HG02870 (cell line): ENCODE data around the gene STK32A.
A peak's percentile ranks its signal among the peaks of the same experiment; 100 is the strongest.
"Not testable (repeated sequence)": the region's sequence is repeated elsewhere in the genome, so short reads cannot be mapped to it uniquely, and the experiment has no call there.

Source experiments
- ATAC-seq: cut with Tn5 transposase; IDR thresholded peaks from one replicate; pipeline ENCODE4 v1.9.1; 2021; ENCODE audit warnings: mild to moderate bottlenecking, moderate library complexity; ENCODE audit not compliant: unreplicated experiment

The STK32A gene

DNA sequence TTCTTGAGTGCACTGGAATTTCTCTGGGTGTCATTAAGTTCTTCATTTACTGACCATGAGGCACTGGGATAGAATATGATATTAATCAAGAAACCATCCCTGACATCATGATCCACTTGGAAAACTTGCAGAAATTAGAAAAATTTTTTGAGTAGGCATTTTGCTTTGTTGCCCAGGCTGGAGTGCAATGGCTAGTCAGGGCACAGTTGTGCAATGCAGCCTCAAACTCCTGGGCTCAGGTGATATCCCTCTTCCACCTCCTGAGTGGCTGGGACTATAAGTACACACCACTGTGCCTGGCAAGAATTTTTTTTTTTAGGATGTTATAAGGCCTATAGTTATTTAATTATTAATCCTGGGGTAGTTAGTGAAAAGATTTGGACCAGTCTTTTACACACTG lies 106.5 kb downstream of the STK32A start:
- no peak for ATAC-seq

DNA sequence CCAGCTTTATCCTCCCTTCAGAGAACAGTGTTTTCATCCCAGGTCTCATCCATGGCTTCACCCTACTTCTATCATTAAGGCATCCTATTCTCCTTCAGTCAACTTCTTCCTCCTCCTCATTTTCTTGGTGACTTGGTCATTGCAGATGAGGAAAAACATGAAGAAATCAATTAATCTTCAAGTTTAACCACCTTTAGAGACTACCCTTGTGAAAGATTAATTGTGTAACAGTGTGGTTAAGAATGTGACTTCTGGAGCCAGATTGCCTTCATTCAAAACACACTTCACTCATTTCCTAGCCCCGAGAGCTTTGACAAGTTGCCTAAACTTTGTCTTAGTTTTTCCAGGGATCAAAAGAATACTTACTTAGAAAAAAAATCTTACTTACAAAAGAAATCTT lies 110.0 kb downstream of the STK32A start:
- ATAC-seq: no peak

DNA sequence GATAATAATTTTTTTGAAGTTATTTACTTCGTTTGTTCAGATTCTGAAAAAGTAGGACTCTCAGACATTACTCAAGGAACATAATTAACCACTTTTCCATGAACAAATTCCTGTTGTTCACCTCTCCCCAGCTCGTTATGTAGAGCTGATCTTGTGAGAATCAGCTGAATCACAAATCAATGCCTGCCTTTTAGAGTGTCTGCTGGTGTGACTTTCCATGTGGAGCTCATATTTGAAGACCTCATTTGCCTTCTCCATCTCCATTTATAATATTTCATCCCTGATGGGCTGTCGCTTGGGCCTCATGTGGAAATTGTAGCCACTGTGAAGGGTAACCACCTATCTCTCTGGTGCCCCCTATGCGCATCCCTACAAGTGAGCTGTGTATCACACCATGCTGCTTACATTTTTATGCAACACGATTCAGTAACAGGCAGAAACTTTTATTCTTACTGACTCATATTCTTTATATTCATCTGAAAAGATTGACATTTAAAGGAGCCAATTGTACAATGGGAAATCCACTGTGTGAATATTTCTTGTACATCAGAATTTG lies 111.3 kb downstream of the STK32A start:
- ATAC-seq: no peak

DNA sequence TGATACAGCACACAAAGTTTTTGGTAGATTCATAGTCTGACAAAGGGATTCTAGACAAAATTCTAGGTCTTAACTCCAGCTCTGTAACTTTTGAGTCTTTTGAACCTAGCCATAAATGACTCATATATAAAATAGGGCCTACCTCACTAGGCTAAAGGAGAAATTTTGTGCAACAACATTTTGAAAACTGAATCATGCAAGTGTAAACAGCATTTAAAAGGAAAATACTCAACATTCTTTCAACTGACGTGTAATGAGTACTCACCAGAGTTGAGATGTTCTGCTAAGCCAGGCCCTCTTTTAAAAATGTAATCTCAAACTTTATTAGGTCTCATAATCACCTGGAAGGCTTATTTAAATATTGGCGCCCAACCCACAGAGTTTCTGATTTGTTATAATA lies 113.2 kb downstream of the STK32A start:
- ATAC-seq: no peak

DNA sequence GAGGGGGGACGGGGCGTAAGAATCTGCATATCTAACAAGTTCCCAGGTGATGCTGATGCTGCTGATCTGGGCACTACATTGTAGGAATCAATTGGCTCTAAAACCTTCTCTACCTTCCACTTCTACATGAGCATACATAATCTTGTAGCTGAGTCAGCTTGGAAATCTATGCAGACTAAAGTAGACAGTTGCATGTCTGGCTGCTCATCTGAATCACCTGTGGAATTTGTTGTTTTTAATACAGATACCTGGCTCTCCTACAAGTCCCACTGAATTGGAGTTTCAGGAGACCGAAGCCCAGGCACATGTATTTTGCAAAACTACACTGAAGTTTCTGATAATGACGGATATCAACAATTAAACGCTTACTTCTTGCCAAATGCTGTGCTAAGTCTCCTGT lies 113.6 kb downstream of the STK32A start:
- no peak for ATAC-seq

DNA sequence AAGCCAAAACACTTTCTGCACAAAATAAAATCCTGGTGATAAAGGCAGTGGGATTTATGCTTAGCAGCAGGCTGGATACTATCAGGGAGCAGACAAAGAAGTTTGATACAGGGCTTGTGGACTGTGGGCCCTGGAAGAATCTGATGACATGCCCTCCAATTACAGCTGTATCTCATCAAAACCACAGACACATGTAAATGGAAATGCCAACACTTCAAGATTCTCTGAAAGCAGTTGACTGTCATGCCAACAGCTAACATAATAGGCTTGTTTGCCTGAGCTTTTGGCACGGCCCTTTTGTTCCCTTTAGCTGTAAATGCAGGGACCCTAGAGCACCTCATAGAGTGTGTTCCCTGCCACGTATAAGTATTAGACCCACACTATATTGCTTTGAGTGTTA lies 114.4 kb downstream of the STK32A start:
- ATAC-seq: no peak

DNA sequence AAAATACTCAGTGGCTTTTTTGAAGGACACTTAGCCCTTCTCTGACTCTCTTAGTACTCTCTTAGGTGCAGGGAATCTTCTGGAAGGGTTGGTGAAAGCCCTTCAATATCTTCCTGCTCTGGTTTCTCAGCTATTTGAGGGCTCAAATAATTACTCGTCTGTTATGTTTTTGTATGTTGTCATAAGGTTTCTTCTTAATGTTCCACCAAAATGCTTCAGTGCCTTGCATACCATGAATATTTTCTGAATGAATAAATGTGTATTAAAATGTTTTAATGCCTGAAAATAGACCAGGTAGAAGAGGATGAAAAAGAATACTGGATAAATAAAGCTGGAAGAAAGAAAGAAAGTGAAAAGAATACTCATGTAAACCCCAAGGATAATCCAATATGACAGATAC lies 124.3 kb downstream of the STK32A start:
- ATAC-seq: no peak

DNA sequence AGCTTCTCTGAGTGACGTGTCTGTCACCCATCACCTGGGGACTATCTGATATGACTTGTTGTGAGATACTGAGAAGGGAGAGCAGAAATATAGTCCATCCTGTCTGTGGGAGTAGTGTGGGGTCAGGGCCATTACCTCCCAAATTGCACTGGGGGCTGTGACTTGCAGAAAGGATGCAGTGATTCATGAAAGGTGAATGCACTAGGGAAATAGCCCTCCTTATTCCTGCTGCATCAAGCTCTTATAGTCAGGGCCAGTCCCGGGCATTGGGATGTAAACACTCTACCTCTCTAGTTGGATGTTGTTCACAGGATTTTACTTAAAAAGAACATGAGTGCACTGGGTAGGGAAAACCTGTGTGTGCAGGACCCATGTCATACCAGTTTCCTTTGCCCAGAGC lies 124.8 kb downstream of the STK32A start:
- no peak for ATAC-seq

DNA sequence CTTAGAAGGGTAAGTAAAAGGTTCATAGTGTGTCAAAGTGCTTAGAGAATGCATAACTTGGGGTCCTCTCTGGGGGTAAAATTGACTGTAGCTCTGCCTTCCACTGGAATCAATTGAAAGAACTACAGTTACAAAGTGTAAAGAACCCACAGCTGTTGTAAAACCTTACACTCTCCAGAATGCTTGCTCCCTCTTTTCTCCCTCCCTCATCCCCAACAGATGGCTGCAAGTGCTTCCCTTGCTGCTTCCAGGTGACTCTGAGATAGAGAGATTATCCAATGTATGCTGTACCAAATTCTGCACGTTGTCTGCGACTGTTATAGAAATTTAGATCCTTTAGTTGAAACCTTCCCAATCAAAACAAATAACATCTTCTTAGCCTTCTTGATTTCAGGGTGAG lies 126.0 kb downstream of the STK32A start:
- no peak for ATAC-seq

DNA sequence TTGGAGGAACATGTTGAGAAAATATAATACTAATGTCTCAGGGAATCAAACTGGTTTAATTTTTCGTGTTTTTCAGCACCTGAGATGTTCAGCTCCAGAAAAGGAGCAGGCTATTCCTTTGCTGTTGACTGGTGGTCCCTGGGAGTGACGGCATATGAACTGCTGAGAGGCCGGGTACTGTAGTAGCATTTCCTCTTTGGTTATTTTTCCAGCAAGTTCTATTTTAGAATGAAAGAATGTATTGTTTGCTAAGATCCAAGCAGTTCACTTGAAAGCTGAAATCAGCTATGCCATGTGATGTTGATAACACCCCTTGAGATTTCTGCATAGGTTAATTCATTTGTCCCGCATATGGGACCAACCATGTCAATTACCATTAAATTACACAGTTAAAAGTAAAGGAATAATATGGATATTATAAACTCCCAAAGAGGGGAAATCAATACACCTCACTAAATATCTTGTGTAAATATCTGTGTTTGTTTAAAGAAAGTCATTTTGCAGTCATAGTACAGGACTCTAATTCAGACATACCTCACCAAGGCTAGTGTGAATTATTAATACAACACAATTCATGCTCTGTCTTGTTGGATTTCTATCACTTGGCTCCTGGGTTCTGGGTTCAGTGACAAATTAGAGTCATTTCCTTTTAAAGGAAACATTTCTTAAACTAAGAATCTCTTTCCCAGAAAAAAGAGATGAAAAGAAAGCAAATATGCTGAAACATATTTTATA lies 126.8 kb downstream of the STK32A start:
- ATAC-seq: no peak

DNA sequence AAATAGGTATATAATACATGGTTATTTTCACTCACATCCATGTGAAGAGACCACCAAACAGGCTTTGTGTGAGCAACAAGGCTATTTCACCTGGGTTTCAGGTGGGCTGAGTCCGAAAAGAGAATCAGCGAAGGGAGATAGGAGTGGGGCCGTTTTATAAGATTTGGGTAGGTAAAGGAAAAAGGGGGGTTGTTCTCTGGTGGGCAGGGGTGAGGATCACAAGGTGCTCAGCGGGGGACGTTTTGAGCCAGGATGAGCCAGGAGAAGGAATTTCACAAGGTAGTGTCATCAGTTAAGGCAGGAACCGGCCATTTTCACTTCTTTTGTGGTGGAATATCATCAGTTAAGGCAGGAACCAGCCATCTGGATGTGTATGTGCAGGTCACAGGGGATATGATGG lies 132.6 kb downstream of the STK32A start:
- ATAC-seq: not testable (repeated sequence)

DNA sequence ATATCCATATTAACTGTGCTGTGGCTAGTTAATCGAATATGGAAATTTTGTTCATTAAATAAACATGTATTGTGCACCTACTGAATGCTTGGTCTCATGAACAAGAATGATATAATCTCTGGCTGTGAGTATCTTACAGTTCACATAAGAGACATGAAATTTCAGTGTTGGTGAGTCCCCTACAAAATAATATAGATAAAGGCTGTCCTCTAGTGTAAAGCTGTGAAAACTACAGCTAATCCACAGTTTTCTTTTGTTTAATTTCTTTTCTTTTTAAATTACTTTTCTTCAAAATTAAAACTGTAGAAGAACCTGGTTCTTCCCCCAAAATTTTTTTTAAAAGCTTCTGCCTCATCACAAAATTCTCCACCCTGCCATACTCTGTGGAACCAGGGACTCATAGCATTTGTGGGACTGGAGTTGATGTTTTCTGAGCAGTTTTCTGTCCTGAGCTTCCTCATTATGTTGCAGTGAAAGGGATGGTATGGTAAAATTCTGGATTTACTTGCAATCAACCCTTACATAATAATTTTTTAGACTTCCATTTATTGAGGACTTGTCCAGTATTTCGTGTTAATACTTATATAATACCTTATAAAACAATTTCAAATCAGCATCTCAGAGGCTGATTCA lies 135.0 kb downstream of the STK32A start:
- no peak for ATAC-seq

DNA sequence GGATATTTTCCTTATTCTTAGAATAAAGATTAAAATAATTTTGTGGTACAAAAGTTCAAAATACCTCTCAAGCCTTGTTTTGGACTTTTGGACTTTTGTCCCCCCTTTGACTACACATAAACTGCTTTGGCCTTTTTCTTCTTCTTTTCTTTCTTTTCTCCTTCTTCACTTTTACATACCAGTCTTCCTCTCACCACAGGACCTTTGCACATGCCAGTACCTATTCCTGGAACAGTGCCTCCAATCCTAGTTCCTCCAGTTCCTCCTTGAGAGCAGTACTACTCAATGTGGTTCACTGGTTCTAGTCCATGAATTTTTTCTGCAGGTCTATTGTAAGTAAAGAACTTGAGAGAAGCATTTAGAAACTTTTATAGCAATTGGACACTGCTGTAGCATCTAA lies 136.5 kb downstream of the STK32A start:
- ATAC-seq: no peak

DNA sequence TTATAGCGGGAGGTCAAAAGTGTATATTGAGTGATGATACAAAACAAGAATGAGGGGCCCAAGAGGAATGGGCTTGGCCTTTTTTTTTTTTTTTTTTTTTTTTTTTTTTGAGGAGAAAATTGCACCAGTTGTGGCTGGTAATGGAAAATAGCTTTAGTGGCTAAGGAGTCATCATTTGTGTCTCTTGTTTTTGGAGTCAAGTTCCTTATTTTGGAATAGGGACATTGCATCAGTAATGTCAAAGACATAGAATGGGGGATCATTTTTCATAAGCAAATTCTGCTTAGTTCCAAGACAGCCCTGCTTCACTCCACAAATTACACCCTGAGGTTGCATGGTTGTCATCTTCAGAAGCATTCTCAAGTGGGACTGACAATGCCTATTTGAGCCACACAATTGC lies 137.4 kb downstream of the STK32A start:
- no peak for ATAC-seq

DNA sequence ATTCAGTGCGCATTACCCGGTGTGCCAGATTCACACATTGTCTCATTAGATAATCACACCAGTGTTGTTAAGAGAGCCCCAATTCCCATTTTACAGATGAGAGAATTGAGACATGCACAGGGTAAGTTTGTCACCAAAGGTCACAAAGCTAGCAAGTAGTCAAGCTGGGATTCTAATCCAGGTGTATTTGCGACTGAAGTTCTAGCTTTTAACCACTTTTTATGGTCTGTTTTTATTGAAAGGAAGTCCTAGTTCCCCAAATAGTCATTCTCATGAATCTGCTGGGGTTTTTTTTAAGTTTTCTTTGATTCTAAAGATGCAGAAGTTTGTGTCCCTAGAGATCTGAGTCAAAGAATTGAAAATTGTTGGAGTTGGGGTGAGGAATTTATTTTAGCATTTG lies 138.5 kb downstream of the STK32A start:
- no peak for ATAC-seq

DNA sequence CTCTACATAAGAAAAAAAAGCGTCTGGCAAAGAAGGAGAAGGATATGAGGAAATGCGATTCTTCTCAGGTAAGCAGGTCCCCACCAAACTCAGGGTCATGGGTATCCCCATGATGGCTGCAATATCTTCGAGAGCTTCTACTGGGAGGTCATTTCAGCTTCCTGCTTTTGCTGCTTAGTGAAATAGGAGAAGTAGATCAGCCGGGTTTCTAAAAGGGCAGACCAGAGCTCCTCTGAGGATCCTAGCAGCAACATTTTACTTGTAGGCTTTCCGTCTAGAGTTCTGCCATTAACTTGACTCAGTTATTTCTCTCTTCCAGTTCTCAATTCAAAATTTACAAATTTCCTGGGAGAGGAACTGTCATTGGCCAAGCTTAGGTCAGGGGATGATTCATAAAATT lies 140.3 kb downstream of the STK32A start:
- ATAC-seq: no peak

DNA sequence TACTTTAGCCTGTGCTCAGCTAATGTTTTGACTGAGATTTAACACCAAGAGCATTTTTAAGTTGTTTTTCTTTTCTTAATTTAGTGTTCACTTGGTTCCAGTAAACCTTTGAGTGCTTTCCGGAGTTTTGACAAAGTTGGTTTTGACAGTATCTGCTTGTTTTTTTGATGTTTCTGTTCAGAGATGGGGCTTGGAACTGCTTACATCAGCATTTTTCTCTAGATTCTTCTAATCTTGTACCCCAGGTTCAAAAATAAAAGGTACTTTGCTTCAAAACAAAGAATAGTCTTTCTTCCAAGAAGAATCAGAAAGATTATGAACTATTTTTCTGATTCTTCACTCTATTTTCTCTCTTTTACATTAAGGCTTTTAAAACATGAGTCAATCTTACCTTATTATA lies 142.9 kb downstream of the STK32A start:
- ATAC-seq: no peak

DNA sequence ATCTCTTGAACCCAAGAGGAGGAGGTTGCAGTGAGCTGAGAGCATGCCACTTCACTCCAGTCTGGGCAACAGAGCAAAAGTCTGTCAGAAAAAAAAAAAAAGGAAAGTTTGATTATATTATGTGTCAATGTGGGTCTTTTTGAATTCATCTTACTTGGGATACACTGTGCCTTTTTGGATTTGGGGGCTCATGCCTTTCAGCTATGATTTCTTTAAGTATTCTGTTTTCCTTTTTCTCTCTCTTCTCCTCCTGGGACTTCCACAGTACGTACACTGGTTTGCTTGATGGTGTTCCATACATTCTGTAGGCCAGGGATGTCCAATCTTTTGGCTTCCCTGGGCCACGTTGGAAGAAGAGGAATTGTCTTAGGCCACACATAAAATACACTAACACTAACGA lies 146.7 kb downstream of the STK32A start:
- no peak for ATAC-seq

DNA sequence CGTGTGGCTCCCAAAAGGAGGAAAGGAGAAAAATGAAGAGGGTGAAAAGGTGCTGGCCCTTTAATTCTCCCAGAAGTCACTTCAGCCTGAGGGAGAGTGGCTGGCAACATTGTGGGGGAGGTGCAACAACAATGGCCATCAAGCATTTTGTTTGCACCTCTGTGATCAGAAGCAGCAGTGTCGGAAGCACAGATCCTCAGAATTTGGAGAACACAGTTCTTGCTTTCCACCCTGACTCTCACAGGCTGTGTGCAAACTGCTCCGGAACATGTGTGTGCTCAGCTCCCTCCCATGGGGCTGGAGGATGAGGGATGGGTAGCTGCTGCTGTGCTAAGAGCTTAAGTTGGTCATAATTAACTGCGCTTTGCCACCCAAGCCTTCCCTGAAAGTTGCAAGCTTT lies 147.9 kb downstream of the STK32A start:
- no peak for ATAC-seq

DNA sequence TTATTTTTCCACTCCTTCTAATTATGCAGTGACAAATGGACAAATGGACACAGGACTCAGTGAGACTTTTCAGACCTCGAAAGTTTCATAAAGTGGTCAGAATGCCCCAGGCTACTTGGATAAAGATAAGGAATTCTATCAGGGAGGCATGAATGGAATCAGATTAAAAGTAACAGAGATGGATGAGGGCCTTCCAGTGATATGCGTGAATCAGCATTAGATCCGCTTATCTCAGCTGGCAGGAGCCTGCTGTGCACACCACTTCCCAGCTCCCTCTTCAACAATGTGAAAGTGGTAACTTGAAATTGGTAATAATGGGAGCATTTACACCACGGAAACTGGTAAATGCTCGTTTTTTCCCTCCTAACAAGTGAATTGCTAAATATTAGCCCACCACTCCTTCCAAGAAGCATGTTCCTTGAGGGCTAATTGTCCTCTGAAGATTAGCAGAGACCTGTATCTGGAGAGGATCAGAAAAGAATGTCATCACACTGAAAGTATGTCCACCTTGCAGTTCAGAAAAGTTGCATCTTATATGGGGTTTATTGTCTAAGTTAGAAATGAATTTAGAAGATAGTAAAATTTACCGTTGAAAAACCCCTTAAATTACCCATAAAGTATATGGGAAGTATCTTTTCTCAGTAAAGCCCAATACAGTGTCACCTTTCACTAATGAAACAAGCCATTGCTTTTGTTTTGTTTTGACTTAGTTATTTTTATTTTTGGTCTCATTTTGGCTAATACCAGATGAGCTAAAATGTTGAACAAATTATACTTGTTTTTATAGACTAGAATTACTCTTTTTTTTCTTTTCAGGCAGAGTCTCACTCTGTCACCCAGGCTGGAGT lies 149.7 kb downstream of the STK32A start:
- peak; percentile 38 for ATAC-seq

DNA sequence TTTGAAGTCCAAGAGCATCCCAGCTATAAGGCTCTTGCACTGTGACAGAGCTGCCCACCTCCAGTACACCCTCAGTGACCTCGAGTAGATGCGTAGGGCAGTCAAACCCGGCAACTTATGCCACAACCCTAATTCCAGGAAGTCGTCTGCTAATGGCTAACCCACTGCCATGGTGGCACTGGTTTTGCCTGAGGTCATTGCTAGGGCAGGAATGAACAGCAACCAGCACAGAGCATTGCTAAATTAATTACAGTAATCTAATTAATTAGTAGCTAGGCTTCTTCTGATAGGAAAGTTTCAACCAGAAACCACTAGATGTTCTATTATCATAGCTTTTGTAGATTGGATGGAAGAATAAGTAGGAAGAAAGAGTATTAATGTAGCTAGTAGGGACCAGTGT lies 152.3 kb downstream of the STK32A start:
- ATAC-seq: no peak
